H9 (cell line): ENCODE results near the gene ACSS2. TPM values are rescaled to one million over a fixed set of nuclear protein-coding genes. Genes with fewer than 3 reads are reported as not detected.

Experiments
- DNase-seq: peaks from one replicate; pipeline ENCODE4 v3.0.0-alpha.2; 2017
- H2AFZ ChIP-seq: one replicate; pipeline ENCODE4 v1.6.1; 2013; ENCODE audit warnings: mild to moderate bottlenecking, low read length, control low read depth, moderate library complexity
- H2AK5ac ChIP-seq: 2 replicates; pipeline ENCODE4 v1.6.1; 2013; ENCODE audit warnings: low read length, control low read depth, mixed read lengths; ENCODE audit not compliant: insufficient read length
- H2BK120ac ChIP-seq: one replicate; pipeline ENCODE4 v1.6.1; 2013; ENCODE audit warnings: low read depth, mild to moderate bottlenecking, low read length, control low read depth, inconsistent platforms; ENCODE audit not compliant: poor library complexity, severe bottlenecking
- H2BK12ac ChIP-seq: 2 replicates; pipeline ENCODE4 v1.6.1; 2013; ENCODE audit warnings: low read length, control low read depth, mixed read lengths, low read depth; ENCODE audit not compliant: insufficient read length
- H2BK15ac ChIP-seq: 2 replicates; pipeline ENCODE4 v1.6.1; 2013; ENCODE audit warnings: low read depth, low read length, control low read depth
- H2BK20ac ChIP-seq: one replicate; pipeline ENCODE4 v1.6.1; 2013; ENCODE audit warnings: low read depth, mild to moderate bottlenecking, low read length, control low read depth, inconsistent platforms; ENCODE audit not compliant: poor library complexity, severe bottlenecking
- H2BK5ac ChIP-seq: 2 replicates; pipeline ENCODE4 v1.6.1; 2013; ENCODE audit warnings: low read length, control low read depth, mixed read lengths; ENCODE audit not compliant: insufficient read length
- H3K14ac ChIP-seq: 2 replicates; pipeline ENCODE4 v1.6.1; 2013; ENCODE audit warnings: low read length, control low read depth; ENCODE audit not compliant: insufficient read depth
- H3K18ac ChIP-seq: 2 replicates; pipeline ENCODE4 v1.6.1; 2013; ENCODE audit warnings: low read depth, mild to moderate bottlenecking, mixed read lengths, low read length, control low read depth; ENCODE audit not compliant: insufficient read length
- H3K23ac ChIP-seq: 2 replicates; pipeline ENCODE4 v1.6.1; 2013; ENCODE audit warnings: low read length, control low read depth, mixed read lengths, low read depth; ENCODE audit not compliant: insufficient read length
- H3K23me2 ChIP-seq: 2 replicates; pipeline ENCODE4 v1.6.1; 2013; ENCODE audit warnings: low read depth, mild to moderate bottlenecking, mixed read lengths, low read length, control low read depth; ENCODE audit not compliant: insufficient read length, poor library complexity, severe bottlenecking
- H3K27ac ChIP-seq: 2 replicates; pipeline ENCODE4 v1.5.1; 2013; ENCODE audit warnings: low read length, control low read depth, mixed read lengths, low read depth; ENCODE audit not compliant: insufficient read length
- H3K27me3 ChIP-seq: 2 replicates; pipeline ENCODE4 v1.6.1; 2013; ENCODE audit warnings: low read length, control low read depth, inconsistent platforms; ENCODE audit not compliant: insufficient read depth
- H3K4ac ChIP-seq: 2 replicates; pipeline ENCODE4 v1.6.1; 2013; ENCODE audit warnings: low read depth, mild to moderate bottlenecking, control low read depth, inconsistent platforms, low read length, moderate library complexity
- H3K4me1 ChIP-seq: 2 replicates; pipeline ENCODE4 v1.6.1; 2013; ENCODE audit warnings: low read length, control low read depth, inconsistent platforms; ENCODE audit not compliant: insufficient read depth
- H3K4me2 ChIP-seq: 2 replicates; pipeline ENCODE4 v1.6.1; 2013; ENCODE audit warnings: low read length, control low read depth, mixed read lengths; ENCODE audit not compliant: insufficient read length, insufficient read depth
- H3K56ac ChIP-seq: 2 replicates; pipeline ENCODE4 v1.6.1; 2013; ENCODE audit warnings: low read depth, mild to moderate bottlenecking, mixed read lengths, low read length, control low read depth; ENCODE audit not compliant: insufficient read length
- H3K79me1 ChIP-seq: 2 replicates; pipeline ENCODE4 v1.6.1; 2013; ENCODE audit warnings: low read depth, mild to moderate bottlenecking, moderate library complexity, low read length, control low read depth, inconsistent platforms; ENCODE audit not compliant: insufficient read depth, poor library complexity, severe bottlenecking
- H3K79me2 ChIP-seq: 2 replicates; pipeline ENCODE4 v1.6.1; 2013; ENCODE audit warnings: low read length, control low read depth, inconsistent platforms; ENCODE audit not compliant: insufficient read depth
- H3K9ac ChIP-seq: 2 replicates; pipeline ENCODE4 v1.6.1; 2013; ENCODE audit warnings: low read length, control low read depth, mixed read lengths; ENCODE audit not compliant: insufficient read length; ENCODE audit errors: extremely low read depth
- H3K9me3 ChIP-seq: one replicate; pipeline ENCODE4 v1.6.1; 2013; ENCODE audit warnings: low read depth, low read length, inconsistent platforms; ENCODE audit not compliant: control insufficient read depth
- H3T11ph ChIP-seq: one replicate; pipeline ENCODE4 v1.6.1; 2013; ENCODE audit warnings: mild to moderate bottlenecking, low read length, control low read depth, inconsistent platforms
- H4K20me1 ChIP-seq: one replicate; pipeline ENCODE4 v1.6.1; 2013; ENCODE audit not compliant: control insufficient read depth, insufficient read length, insufficient read depth
- H4K5ac ChIP-seq: 2 replicates; pipeline ENCODE4 v1.6.1; 2013; ENCODE audit warnings: low read depth, mild to moderate bottlenecking, mixed read lengths, low read length, control low read depth; ENCODE audit not compliant: insufficient read length
- H4K8ac ChIP-seq: replicated peaks from 2 replicates; pipeline ENCODE4 v1.6.1; 2013; ENCODE audit warnings: low read length, control low read depth, mixed read lengths, low read depth; ENCODE audit not compliant: insufficient read length
- H4K91ac ChIP-seq: 2 replicates; pipeline ENCODE4 v1.6.1; 2013; ENCODE audit warnings: low read depth, mild to moderate bottlenecking, moderate library complexity, mixed read lengths, low read length, control low read depth; ENCODE audit not compliant: insufficient read length
- H3K27ac Mint-ChIP-seq, 3 experiments: 2 replicates in 2 of 3; 3 replicates in 1 of 3; pipeline ENCODE4 v1.8.0; 2020 to 2021; ENCODE audit warnings: mixed read lengths in 3 of 3, mild to moderate bottlenecking in 1 of 3, moderate library complexity in 1 of 3
- H3K27me3 Mint-ChIP-seq: 2 replicates; pipeline ENCODE4 v1.8.0; 2021; ENCODE audit warnings: low read depth, mild to moderate bottlenecking, moderate library complexity, mixed read lengths
- H3K36me3 Mint-ChIP-seq, 3 experiments: 2 replicates in 2 of 3; 3 replicates in 1 of 3; pipeline ENCODE4 v1.8.0; 2020 to 2021; ENCODE audit warnings: low read depth in 3 of 3, mixed read lengths in 3 of 3; ENCODE audit not compliant: insufficient read depth in 1 of 3
- H3K4me1 Mint-ChIP-seq, 2 experiments: 2 replicates each; pipeline ENCODE4 v1.8.0; 2020; ENCODE audit warnings: mixed read lengths in 2 of 2
- H3K4me3 Mint-ChIP-seq, 2 experiments: 2 replicates in 1 of 2; 3 replicates in 1 of 2; pipeline ENCODE4 v1.8.0; 2020 to 2021; ENCODE audit warnings: mild to moderate bottlenecking in 2 of 2, mixed read lengths in 2 of 2, moderate library complexity in 1 of 2
- H3K9me3 Mint-ChIP-seq, 2 experiments: 2 replicates in 1 of 2; 3 replicates in 1 of 2; pipeline ENCODE4 v1.8.0; 2020; ENCODE audit warnings: mild to moderate bottlenecking in 2 of 2, mixed read lengths in 2 of 2, moderate library complexity in 1 of 2
- total RNA-seq: library from RNA; stranded (reverse); gene quantifications from 2 replicates; pipeline ENCODE4 v1.2.1, GENCODE V29; 2021
- TF ChIP-seq, protein P1 (sequence below): fragments of 200-600 bp; sonication (generic); conservative IDR thresholded peaks from 3 replicates; pipeline ENCODE4 v1.8.0; 2021; ENCODE audit warnings: antibody characterized with exemption, mild to moderate bottlenecking

The ACSS2 gene
- total RNA-seq, 1 experiment from 2014 or later: 15.4 TPM

DNA sequence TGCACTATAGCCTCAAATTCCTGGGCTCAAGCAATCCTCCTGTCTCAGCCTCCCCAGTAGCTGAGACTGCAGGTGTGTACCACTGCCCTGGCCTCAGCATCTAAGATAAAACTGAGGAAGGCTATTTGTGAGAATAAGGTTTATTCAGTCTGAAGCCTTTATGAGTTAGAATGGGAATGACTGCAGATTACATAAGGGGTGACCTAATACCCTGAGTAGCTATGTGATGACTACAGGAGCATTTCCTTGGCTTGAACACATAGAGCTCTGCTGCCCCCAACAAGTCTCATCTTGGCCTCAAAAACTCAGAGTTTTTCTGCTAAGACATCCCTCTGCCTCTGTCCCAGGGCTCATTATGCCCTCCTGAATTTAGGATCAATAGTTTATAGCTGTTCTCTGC is 71.6 kb downstream of the ACSS2 start:
- H3K27me3 Mint-ChIP-seq: no peaks in the 10 kb centered on the region
- Histone ChIP-seq H3K9ac (no peak overlapping the region), H2BK5ac (no peak overlapping the region), H3K27ac (no peak overlapping the region), H3K9me3 (no peaks in the 10 kb centered on the region), H3K4me2 (no peak overlapping the region), H3K23me2 (no peaks in the 10 kb centered on the region), H4K5ac (no peak overlapping the region), H3K14ac (no peak overlapping the region), H3K18ac (no peak overlapping the region), H3K23ac (no peak overlapping the region), H2BK15ac (no peak overlapping the region), H3K27me3 (no peaks in the 10 kb centered on the region), H2BK120ac (no peak overlapping the region), H2AFZ (no peak overlapping the region), H3K4ac (no peak overlapping the region), H2BK20ac (no peak overlapping the region), H3T11ph (no peak overlapping the region), H4K20me1 (no peaks in the 10 kb centered on the region), H4K91ac (no peak overlapping the region), H3K79me2 (no peaks in the 10 kb centered on the region), H3K79me1 (no peaks in the 10 kb centered on the region), H4K8ac (no peak overlapping the region), H3K56ac (no peak overlapping the region), H2AK5ac (no peak overlapping the region), H2BK12ac (no peak overlapping the region), H3K4me1 (no peaks in the 10 kb centered on the region)
- H3K36me3 Mint-ChIP-seq: peaks cover 0 to 23% (median 9%) of the 10 kb centered on the region in 3 experiments; a peak in 5 of 7 replicates
- no peak for DNase-seq
- H3K27ac Mint-ChIP-seq: 0 out of 7 replicates have a peak overlapping the region, but pooled peaks of 1 of the 3 experiments have one; percentile 7
- H3K4me3 Mint-ChIP-seq: no peak overlapping the region
- TF ChIP-seq, protein P1, sequence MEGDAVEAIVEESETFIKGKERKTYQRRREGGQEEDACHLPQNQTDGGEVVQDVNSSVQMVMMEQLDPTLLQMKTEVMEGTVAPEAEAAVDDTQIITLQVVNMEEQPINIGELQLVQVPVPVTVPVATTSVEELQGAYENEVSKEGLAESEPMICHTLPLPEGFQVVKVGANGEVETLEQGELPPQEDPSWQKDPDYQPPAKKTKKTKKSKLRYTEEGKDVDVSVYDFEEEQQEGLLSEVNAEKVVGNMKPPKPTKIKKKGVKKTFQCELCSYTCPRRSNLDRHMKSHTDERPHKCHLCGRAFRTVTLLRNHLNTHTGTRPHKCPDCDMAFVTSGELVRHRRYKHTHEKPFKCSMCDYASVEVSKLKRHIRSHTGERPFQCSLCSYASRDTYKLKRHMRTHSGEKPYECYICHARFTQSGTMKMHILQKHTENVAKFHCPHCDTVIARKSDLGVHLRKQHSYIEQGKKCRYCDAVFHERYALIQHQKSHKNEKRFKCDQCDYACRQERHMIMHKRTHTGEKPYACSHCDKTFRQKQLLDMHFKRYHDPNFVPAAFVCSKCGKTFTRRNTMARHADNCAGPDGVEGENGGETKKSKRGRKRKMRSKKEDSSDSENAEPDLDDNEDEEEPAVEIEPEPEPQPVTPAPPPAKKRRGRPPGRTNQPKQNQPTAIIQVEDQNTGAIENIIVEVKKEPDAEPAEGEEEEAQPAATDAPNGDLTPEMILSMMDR: no peak
- peaks cover 11 to 16% of the 10 kb centered on the region in 2 experiments for H3K4me1 Mint-ChIP-seq
- H3K9me3 Mint-ChIP-seq: no peaks in the 10 kb centered on the region
